DMS 273 (cell line): Measurements from ENCODE around the gene WDR1.

Source experiments
- DNase-seq: peaks from one replicate; lab custom pipeline; 2025; ENCODE audit not compliant: unreplicated experiment; lab: John Stamatoyannopoulos, UW

Gene WDR1

GRCh38 chr4:10114607-10115006 is 2.0 kb downstream of the WDR1 start:
- DNase-seq: no peak

DNA sequence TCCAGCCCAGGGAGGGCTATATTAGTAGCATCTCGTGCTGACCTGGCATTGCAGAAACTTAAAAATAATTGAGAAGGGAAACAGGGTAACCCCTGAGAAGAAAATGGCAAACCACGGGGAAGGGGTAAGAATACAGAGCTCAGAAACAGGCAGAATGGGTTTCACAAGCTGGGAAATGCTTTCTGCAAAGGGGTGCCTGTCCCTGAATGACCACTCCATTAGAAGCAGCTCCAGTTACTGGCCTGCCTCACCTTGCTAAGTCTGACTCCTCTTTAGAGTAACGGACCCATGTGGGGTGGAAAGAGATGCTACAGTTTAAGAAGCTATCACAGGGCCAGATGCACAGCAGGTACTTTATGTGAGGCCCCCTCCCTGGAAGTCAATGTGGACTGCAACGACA is 2.5 kb downstream of the WDR1 start:
- DNase-seq: no peak

GRCh38 chr4:10113362-10114047 is 3.1 kb downstream of the WDR1 start:
- DNase-seq: no peak

GRCh38 chr4:10112658-10113284 is 3.8 kb downstream of the WDR1 start:
- no peak for DNase-seq

- DNase-seq: no peak
Observed at GRCh38 chr4:10111067-10111801, 5.4 kb downstream of the WDR1 start.

DNA sequence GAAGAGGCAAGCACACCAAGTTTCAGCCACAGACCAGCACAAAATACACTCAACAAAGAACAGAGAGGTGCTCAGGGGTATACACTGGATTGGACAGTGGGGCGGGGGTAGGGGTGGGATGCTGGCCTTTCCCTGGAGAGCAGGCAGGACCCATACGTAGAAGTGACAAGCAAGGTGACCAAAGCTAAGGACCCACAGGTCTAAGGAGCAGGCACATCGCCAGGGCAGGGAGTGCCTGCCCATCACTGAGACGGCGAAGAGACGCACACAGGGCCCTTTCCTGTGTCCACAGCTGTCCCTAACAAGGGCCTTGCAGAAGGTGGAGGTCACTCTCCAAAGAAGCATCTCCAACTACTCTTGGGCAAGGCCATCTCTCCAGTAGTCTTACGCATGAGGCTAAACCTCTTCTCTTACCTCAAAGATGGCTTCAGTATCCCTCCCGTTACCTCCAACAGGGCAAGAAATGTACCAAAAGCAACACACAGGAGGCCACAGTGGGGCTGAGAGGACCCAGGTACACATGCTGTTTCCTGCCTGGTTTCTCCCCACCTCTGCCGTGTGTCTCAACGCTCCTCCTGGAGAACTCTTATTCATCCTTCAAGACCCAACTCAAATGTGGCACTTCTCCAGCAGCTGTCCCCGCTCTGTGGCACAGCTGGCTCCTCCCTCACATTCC is 6.5 kb downstream of the WDR1 start:
- DNase-seq: no peak

- DNase-seq: no peak
Observed at GRCh38 chr4:10108818-10109783, 7.5 kb downstream of the WDR1 start.

- DNase-seq: no peak
Observed at GRCh38 chr4:10108391-10108790, 8.2 kb downstream of the WDR1 start.

- no peak for DNase-seq
Observed at GRCh38 chr4:10107111-10108091, 9.2 kb downstream of the WDR1 start.

- DNase-seq: no peak
Observed at GRCh38 chr4:10106421-10107039, 10.1 kb downstream of the WDR1 start.

DNA sequence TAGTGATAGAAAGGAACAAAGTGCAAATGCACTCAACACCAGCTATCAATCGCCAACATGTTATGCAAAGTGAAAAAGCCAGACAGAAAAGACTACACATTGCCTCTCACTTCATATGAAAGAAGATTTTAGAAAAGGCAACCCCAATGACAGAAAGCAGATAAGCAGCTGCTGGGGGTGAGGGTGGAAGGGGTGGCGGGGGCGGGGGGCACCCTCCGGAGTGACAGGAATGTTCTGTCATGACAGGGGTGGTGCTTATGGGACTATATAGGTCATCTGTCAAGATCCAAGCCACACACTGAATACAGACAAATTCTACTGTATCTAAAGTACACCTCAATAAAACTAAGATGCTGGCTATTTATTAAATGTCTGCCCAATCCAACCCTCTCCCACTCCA is 10.7 kb downstream of the WDR1 start:
- no peak for DNase-seq

DNA sequence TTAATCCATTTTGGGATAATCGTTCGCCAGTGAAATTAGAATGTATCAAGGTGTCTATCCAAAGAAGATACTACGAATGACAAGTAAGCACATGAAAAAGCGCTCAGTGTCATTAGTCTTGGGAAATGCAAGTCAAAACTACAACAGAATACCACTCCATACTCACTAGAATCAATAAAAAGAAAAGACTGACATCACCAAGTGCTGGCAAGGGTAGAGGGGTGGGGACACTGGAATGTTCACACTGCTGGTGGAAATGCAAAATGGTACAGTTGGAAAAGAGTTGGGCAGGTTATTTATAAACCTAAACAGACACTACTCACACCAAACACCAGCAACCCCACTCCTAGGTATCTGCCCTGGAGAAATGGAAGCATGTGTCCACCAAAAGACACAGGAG is 11.2 kb downstream of the WDR1 start:
- no peak for DNase-seq

- no peak for DNase-seq
Observed at GRCh38 chr4:10104991-10105276, 11.7 kb downstream of the WDR1 start.

DNA sequence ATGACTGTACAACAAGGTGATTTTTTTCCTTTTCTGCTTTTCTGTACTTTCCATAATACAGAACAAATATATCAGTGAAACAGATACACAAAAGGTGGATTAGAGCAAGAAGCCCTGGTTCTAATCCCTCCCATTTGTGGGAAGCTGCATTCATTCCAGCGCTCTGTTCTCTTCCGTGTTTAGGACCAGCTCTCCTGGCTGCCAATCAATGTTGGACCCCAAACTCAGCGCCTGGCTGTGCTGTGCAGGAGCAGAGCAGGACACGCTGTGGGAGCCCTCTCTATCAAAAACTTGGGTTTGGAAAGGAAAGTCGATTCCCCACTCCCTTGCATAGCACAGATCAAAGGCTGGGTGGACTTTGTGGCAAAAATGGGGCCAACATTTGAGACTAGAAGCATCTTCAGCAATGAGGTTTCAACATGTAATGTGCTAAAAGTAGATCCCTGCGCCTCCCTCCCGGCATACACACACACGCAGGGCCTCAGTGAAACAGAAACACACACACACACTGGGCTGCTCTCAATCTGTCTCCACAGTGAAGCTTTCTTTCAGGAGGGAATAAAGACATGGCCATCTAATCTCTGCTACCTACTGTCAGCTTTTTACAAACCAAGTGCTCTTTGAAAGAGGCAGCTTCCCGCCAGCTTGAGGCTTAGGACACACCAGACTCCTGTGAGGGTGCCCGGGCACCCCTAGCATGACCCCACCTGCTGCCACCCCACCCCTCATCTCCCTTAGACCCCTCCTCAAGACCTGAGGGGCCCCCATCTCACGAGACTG is 12.2 kb downstream of the WDR1 start:
- no peak for DNase-seq

DNA sequence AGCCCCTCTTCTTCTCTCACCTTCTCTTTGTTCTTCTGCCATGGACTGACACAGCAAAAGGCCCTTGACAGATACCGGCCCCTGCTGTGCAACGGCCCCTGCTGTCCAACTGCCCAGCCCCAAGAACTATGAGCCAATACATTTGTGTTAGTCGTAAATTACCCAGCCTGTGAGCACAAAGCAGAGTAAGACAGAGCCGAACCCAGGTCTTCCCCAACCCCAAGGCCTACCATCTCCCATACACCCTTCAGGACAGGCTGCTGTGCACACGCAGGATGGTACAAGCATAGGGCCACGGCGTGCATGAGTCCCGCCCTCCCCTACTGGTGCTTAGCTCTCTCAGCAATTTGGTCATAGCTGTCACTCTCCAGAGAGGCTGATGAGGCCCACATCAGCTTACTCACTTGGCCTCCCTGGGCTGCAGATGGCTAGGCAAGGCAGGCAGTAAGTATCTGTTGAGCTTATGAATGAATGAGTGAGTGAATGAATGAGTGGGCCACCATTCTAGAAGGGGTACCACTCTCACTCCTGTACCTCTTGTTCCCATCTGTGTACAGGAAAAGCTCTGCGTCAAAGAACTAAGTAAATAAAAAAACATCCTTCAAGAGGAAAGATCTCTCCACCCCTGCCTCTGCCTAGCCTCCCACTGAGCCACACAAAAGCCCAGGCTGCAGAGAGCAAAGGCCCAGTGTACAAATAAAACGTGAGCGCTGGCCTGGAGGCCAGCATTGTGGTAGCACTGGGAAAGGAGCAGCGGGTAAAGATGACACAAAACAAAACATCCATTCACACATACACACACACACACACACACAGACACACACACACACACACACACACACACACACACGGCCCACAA is 13.9 kb downstream of the WDR1 start:
- no peak for DNase-seq

GRCh38 chr4:10101671-10102473 is 14.7 kb downstream of the WDR1 start:
- DNase-seq: no peak

DNA sequence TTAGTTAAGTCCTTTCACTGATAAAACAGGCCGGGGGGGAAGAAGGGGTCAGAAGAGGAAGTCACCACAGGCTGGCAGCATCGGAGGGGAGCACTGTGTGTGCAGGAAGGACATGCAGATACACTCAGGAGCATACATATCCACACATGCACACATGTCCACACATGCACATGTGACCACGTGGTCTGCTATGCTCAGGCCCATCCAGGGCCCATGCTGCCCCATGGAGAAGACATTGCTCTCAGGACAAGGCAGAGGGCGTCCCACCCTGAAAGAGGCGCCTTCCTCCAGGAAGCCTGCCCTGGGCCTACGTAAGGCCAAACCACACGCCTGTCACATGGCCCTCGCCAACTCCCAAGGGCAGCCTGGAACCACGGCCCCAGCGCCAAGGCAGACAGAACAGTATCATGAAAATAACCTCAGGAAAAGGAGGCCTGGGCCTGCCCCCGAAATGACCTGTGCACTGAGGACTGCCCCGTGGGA is 15.8 kb downstream of the WDR1 start:
- DNase-seq: no peak
